ENCODE data around the gene DLX2. TPM values are rescaled to one million over a fixed set of nuclear protein-coding genes. Genes with fewer than 3 reads are reported as not detected.
A peak's percentile ranks its signal among the peaks of the same experiment; 100 is the strongest.

DLX2 gene
- total and polyA plus RNA-seq, 2 of the 13 experiments (the other 11 are each of a cell fraction or from before 2014, with no cell fraction given): 0.07 to 0.15 TPM

DNA sequence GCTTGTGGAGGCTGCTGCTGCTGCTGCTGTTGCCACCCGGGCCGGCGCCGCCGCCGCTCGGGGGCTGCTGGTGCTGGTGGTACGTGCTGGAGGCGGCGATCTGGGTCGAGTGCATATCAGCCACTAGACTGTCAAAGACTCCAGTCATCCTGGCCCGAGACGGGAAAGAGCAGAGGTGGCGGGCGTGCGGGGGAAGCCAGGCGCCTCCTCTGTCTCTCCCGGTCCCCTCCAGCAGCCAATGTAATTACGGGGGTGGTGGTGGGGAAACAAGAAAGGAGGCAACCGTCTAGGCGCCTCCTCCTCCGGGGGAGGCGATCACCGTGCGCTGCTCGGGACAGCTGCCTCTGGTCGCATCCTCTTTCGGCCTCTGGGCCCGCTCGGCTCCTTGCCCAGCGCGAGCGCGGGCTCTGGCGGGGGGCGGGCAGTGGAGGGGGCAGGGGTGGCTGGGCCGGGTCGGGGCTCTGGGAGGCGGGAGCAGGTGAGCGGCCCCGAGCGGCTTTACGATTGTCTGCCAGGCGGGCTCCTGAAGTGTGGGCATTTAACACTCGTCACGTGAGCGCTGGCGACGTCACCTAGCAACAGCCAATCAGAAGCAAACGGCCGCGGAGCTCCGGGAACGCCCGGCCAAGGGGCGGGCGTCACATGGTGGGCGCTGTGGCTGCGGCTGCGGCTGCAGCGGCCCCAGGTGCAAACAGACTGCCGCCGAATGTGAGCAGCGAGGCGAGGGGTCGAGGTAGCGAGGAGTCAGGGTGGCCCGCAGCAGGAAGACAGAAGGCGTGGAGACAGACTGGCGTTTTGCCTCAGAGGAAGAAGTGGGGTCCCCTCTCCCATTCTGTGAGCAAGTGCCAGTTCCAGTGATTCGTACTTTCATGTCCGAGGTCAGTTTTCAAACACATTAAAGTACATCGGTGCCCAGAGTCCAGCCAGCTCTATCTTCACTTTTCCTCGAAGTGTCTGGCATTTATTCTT, at the start of gene DLX2 (continued):
- TF ChIP-seq ZNF350 (CRISPR knock-in tag; IDR thresholded peaks at IDR 0.05; ENCODE audit: borderline replicate concordance, low read depth): no peak
- no peak for TF ChIP-seq FIP1L1 (IDR thresholded peaks at IDR 0.05; ENCODE audit: borderline replicate concordance, insufficient read depth, low read depth, low read length)
- TF ChIP-seq, protein P1, sequence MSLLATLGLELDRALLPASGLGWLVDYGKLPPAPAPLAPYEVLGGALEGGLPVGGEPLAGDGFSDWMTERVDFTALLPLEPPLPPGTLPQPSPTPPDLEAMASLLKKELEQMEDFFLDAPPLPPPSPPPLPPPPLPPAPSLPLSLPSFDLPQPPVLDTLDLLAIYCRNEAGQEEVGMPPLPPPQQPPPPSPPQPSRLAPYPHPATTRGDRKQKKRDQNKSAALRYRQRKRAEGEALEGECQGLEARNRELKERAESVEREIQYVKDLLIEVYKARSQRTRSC (CRISPR knock-in tag; IDR thresholded peaks at IDR 0.05; ENCODE audit: low read depth): no peak
- no peak for TF ChIP-seq FOXK2 (IDR thresholded peaks at IDR 0.05)
- peak; percentile 95 for TF ChIP-seq DRAP1 (CRISPR knock-in tag; IDR thresholded peaks at IDR 0.05)
- TF ChIP-seq ZNF772 (CRISPR knock-in tag; IDR thresholded peaks at IDR 0.05): peak; percentile 66; the same call in 1 of the 2 replicates
- TF ChIP-seq MAFK (conservative IDR thresholded peaks at IDR 0.05 in 1 of 2, IDR thresholded peaks at IDR 0.05 in 1 of 2; ENCODE audit: low read length in 2 of 2): no peak
- TF ChIP-seq ZNF556 (CRISPR knock-in tag; IDR thresholded peaks at IDR 0.05; ENCODE audit: borderline replicate concordance): 0 out of 2 replicates have a peak, but pooled peaks have one; percentile 15
- peak; percentile 77; the same call in 1 of the 2 replicates for TF ChIP-seq KMT2A (CRISPR knock-in tag; IDR thresholded peaks at IDR 0.05)
- TF ChIP-seq ZNF260 (CRISPR knock-in tag; IDR thresholded peaks at IDR 0.05; ENCODE audit: borderline replicate concordance, low read depth): no peak
- peak; percentile 65 for TF ChIP-seq MED1 (CRISPR knock-in tag; IDR thresholded peaks at IDR 0.05)
- peak; percentile 38; the same call in 1 of the 2 replicates for TF ChIP-seq MNT (IDR thresholded peaks at IDR 0.05)
- TF ChIP-seq CBFB (CRISPR knock-in tag; IDR thresholded peaks at IDR 0.05): peak; percentile 83; the same call in 1 of the 2 replicates
- TF ChIP-seq ATF7 (IDR thresholded peaks at IDR 0.05): no peak
- TF ChIP-seq ATF7 (CRISPR knock-in tag; IDR thresholded peaks at IDR 0.05): no peak
- TF ChIP-seq SP2 (CRISPR knock-in tag; IDR thresholded peaks at IDR 0.05): no peak
- no peak; the same call in 1 of the 2 replicates for TF ChIP-seq ATF1 (CRISPR knock-in tag; IDR thresholded peaks at IDR 0.05)
- TF ChIP-seq KLF16 (CRISPR knock-in tag; IDR thresholded peaks at IDR 0.05): peak in 1 of 2 experiments; percentile 63; a peak in 1 of 4 replicates
- TF ChIP-seq HES4 (CRISPR knock-in tag; IDR thresholded peaks at IDR 0.05; ENCODE audit: borderline replicate concordance): peak; percentile 96
- no peak for TF ChIP-seq ZNF598 (CRISPR knock-in tag; IDR thresholded peaks at IDR 0.05; ENCODE audit: borderline replicate concordance)
- TF ChIP-seq KDM5B (CRISPR knock-in tag; IDR thresholded peaks at IDR 0.05; ENCODE audit: borderline replicate concordance): peak; percentile 97
- TF ChIP-seq ZNF7 (CRISPR knock-in tag; IDR thresholded peaks at IDR 0.05): no peak; the same call in 1 of the 2 replicates
- peak; percentile 91 for TF ChIP-seq HOXA3 (CRISPR knock-in tag; IDR thresholded peaks at IDR 0.05)
- TF ChIP-seq GATAD2A (CRISPR knock-in tag; IDR thresholded peaks at IDR 0.05): peak; percentile 68
- TF ChIP-seq, protein P2, sequence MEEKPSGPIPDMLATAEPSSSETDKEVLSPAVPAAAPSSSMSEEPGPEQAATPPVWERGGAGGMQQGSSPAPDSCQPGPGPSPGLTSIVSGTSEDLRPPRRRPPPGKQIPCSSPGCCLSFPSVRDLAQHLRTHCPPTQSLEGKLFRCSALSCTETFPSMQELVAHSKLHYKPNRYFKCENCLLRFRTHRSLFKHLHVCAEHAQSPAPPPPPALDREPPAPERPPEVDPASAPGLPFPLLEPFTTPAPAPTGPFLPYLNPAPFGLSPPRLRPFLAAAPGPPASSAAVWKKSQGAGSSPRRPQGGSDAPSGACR (CRISPR knock-in tag; IDR thresholded peaks at IDR 0.05): peak; percentile 69; the same call in 1 of the 2 replicates
- TF ChIP-seq HMG20A (CRISPR knock-in tag; IDR thresholded peaks at IDR 0.05; ENCODE audit: borderline replicate concordance): no peak
- peak; percentile 70; the same call in 1 of the 2 replicates for TF ChIP-seq IRX3 (CRISPR knock-in tag; IDR thresholded peaks at IDR 0.05; ENCODE audit: borderline replicate concordance, low read depth)
- TF ChIP-seq ASH2L (IDR thresholded peaks at IDR 0.05; ENCODE audit: insufficient read length, low read depth, low read length): peak; percentile 40
